BJ (cell line): ENCODE measurements around the gene SLC39A5. TPM values are rescaled to one million over a fixed set of nuclear protein-coding genes. Genes with fewer than 3 reads are reported as not detected.
"Not testable (repeated sequence)": the region's sequence is repeated elsewhere in the genome, so short reads cannot be mapped to it uniquely, and the experiment has no call there.

Experiments used
- CTCF ChIA-PET: fragments of 350-600 bp; formaldehyde crosslinking; extraction: SDS; loops from one replicate; lab custom pipeline; 2021; ENCODE audit warnings: antibody characterized with exemption, inconsistent platforms; lab: Yijun Ruan, JAX
- POLR2A ChIA-PET: fragments of 300-600 bp; sonication (Branson Sonifier 250); formaldehyde crosslinking; extraction: SDS; loops from one replicate; lab custom pipeline; 2021; ENCODE audit warnings: antibody characterized with exemption; lab: Charles Lee
- DNase-seq: peaks from one replicate; pipeline ENCODE4 v3.0.0-alpha.2; 2011; ENCODE audit warnings: low read depth
- H3K27me3 ChIP-seq: 2 replicates; pipeline ENCODE4 v1.6.0; 2011; ENCODE audit warnings: low read length; ENCODE audit not compliant: control insufficient read depth, insufficient read depth
- H3K36me3 ChIP-seq: 2 replicates; pipeline ENCODE4 v1.5.1; 2011; ENCODE audit warnings: low read length; ENCODE audit not compliant: control insufficient read depth, insufficient read depth
- H3K4me3 ChIP-seq: 2 replicates; pipeline ENCODE4 v1.5.1; 2011; ENCODE audit warnings: low read depth, mild to moderate bottlenecking, control low read depth, low read length
- polyA plus RNA-seq: library from polyadenylated mRNA; depleted of rRNA; stranded (reverse); fragments of >200 nt; gene quantifications from 2 replicates; pipeline ENCODE4 v1.2.3, GENCODE V29; 2011
- TF ChIP-seq, protein P1 (sequence below): IDR thresholded peaks from 2 replicates; pipeline ENCODE4 v1.5.1; 2011; ENCODE audit warnings: low read depth, mild to moderate bottlenecking, control low read depth, inconsistent platforms, low read length, moderate library complexity; ENCODE audit not compliant: insufficient read depth

The SLC39A5 gene
- polyA plus RNA-seq, 1 experiment: not detected

GRCh38 chr12:56266693-56267442, 37.0 kb downstream of the SLC39A5 start, which contains the start of gene COQ10A:
Gene COQ10A (plus strand): TSS chr12:56266942. CDS start chr12:56267119, 177 bp downstream.
- Histone ChIP-seq H3K27me3 (no peaks in the 10 kb centered on the region), H3K36me3 (0 out of 2 replicates have a peak, but pooled peaks cover 1% of the 10 kb centered on the region), H3K4me3 (peak within 1 kb of the TSS; percentile 78)
- TF ChIP-seq, protein P1, sequence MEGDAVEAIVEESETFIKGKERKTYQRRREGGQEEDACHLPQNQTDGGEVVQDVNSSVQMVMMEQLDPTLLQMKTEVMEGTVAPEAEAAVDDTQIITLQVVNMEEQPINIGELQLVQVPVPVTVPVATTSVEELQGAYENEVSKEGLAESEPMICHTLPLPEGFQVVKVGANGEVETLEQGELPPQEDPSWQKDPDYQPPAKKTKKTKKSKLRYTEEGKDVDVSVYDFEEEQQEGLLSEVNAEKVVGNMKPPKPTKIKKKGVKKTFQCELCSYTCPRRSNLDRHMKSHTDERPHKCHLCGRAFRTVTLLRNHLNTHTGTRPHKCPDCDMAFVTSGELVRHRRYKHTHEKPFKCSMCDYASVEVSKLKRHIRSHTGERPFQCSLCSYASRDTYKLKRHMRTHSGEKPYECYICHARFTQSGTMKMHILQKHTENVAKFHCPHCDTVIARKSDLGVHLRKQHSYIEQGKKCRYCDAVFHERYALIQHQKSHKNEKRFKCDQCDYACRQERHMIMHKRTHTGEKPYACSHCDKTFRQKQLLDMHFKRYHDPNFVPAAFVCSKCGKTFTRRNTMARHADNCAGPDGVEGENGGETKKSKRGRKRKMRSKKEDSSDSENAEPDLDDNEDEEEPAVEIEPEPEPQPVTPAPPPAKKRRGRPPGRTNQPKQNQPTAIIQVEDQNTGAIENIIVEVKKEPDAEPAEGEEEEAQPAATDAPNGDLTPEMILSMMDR: peak; percentile 82
- ChIA-PET CTCF (interaction anchor here (0.6 to 4.4 kb wide), 13 partner anchors 9 to 148 kb away, joined by 3 to 24 read pairs (median 4); partner anchors contain the start of genes ANKRD52, CNPY2, CS and RNF41), POLR2A (interaction anchor here (0.6 to 1.2 kb wide), 2 partner anchors 8 to 148 kb away, joined by 4 to 5 read pairs; partner anchors contain the start of gene ANKRD52)
- peak; percentile 41 for DNase-seq

- ChIA-PET CTCF (interaction anchor here (0.6 to 4.4 kb wide), 10 partner anchors 8 to 149 kb away, joined by 3 to 24 read pairs (median 4); partner anchors contain the start of genes ANKRD52, CS, RNF41 and ZC3H10), POLR2A (interaction anchor here (1.2 kb wide), 1 partner anchor 9 kb away, joined by 5 read pairs; the partner anchor contains the start of gene ANKRD52)
- Histone ChIP-seq H3K36me3 (peaks cover 1% of the 10 kb centered on the region; the same call in 1 of the 2 replicates), H3K27me3 (no peaks in the 10 kb centered on the region), H3K4me3 (peak overlapping the region; percentile 78)
- TF ChIP-seq, protein P1: no peak
- DNase-seq: no peak
Observed at GRCh38 chr12:56267443-56268071, 37.7 kb downstream of the SLC39A5 start.

GRCh38 chr12:56271031-56271430, 41.2 kb downstream of the SLC39A5 start:
- Histone ChIP-seq H3K36me3 (peaks cover 11% of the 10 kb centered on the region), H3K4me3 (no peak overlapping the region), H3K27me3 (no peaks in the 10 kb centered on the region)
- TF ChIP-seq, protein P1: peak; percentile 68
- no peak for DNase-seq
- ChIA-PET POLR2A (no interaction called here), CTCF (interaction anchor here (1.0 to 3.6 kb wide), 6 partner anchors 8 to 225 kb away, joined by 3 to 13 read pairs (median 4); partner anchors contain the start of genes RNF41 and SMARCC2)

DNA sequence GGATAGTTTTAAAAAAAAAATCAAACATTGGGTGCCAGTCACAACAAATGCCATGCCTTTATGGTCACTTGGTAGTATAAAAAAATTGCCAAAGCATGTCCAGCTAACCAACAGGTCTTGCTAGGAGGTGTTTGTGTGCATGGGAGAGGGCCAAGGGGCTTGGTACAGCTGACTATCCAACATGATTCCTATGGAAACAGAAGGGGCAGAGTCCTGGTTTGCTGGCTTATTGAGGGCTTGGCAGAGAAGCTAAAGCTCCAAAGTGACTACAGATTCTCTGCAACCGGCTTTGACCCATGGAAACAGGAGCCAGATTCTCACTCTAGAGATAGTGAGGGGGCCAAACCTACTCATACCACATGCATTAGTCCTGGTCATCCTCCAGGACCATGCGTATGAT, 42.6 kb downstream of the SLC39A5 start:
- H3K4me3 ChIP-seq, DNase-seq, POLR2A ChIA-PET, H3K27me3 ChIP-seq: not testable (repeated sequence)
- CTCF ChIA-PET: interaction anchor here (0.9 to 1.7 kb wide), 2 partner anchors 14 to 80 kb away, joined by 3 to 6 read pairs; partner anchors contain the start of gene ANKRD52
- peaks cover 11% of the 10 kb centered on the region for H3K36me3 ChIP-seq

- peaks cover 12% of the 10 kb centered on the region for H3K36me3 ChIP-seq
- POLR2A ChIA-PET: no interaction called here
- no peak overlapping the region for H3K4me3 ChIP-seq
- DNase-seq: no peak
- TF ChIP-seq, protein P1: no peak
- CTCF ChIA-PET: interaction anchor here (0.8 kb wide), 1 partner anchor 52 kb away, joined by 3 read pairs; no protein-coding TSS in a partner anchor
- H3K27me3 ChIP-seq: no peaks in the 10 kb centered on the region
Observed at GRCh38 chr12:56274299-56274698, 44.4 kb downstream of the SLC39A5 start.
